Fibroblast of lung (primary cell): ENCODE measurements around the gene PC. TPM values are rescaled to one million over a fixed set of nuclear protein-coding genes. Genes with fewer than 3 reads are reported as not detected.

Experiments
- DNase-seq, 2 donors: peaks; one replicate each; pipeline versions ENCODE4 v3.0.0 to v3.0.0-alpha.2; 2010; ENCODE audit warnings: low read depth in 2 of 2
- H2AFZ ChIP-seq: 2 replicates; pipeline ENCODE4 v1.5.1; 2012; ENCODE audit warnings: low read length, control low read depth, inconsistent platforms
- H3K27ac ChIP-seq: 2 replicates; pipeline ENCODE4 v1.5.1; 2011; ENCODE audit warnings: low read length, control low read depth; ENCODE audit not compliant: insufficient read depth
- H3K27me3 ChIP-seq: 2 replicates; pipeline ENCODE4 v1.5.1; 2011; ENCODE audit warnings: mild to moderate bottlenecking, low read length; ENCODE audit not compliant: control insufficient read depth, insufficient read depth
- H3K36me3 ChIP-seq: 2 replicates; pipeline ENCODE4 v1.5.1; 2011; ENCODE audit warnings: low read length; ENCODE audit not compliant: control insufficient read depth, insufficient read depth
- H3K4me1 ChIP-seq: 2 replicates; pipeline ENCODE4 v1.5.1; 2011; ENCODE audit warnings: low read length; ENCODE audit not compliant: control insufficient read depth, insufficient read depth; ENCODE audit errors: extremely low read depth
- H3K4me2 ChIP-seq: 2 replicates; pipeline ENCODE4 v1.5.1; 2011; ENCODE audit warnings: low read length, control low read depth; ENCODE audit not compliant: insufficient read depth; ENCODE audit errors: extremely low read depth
- H3K4me3 ChIP-seq, 4 experiments: fragments of 200-600 bp in 1 of 4; sonication (generic) in 1 of 4; replicated peaks in 1 of 4; 2 replicates each; pipeline ENCODE4 v1.5.1; 2011 to 2016; ENCODE audit warnings: low read length in 4 of 4, low read depth in 3 of 4, mild to moderate bottlenecking in 3 of 4, control low read depth in 2 of 4, inconsistent platforms in 1 of 4, mixed read lengths in 1 of 4; ENCODE audit not compliant: insufficient read depth in 1 of 4; ENCODE audit errors: control extremely low read depth in 1 of 4
- H3K79me2 ChIP-seq: 2 replicates; pipeline ENCODE4 v1.5.1; 2012; ENCODE audit warnings: mild to moderate bottlenecking, low read length, inconsistent platforms; ENCODE audit not compliant: control insufficient read depth, insufficient read depth
- H3K9ac ChIP-seq: 2 replicates; pipeline ENCODE4 v1.5.1; 2011; ENCODE audit warnings: mild to moderate bottlenecking, low read length, control low read depth; ENCODE audit not compliant: insufficient read depth
- H3K9me3 ChIP-seq: 2 replicates; pipeline ENCODE4 v1.5.1; 2012; ENCODE audit warnings: low read depth, low read length; ENCODE audit not compliant: control insufficient read depth, insufficient read depth
- H4K20me1 ChIP-seq: 2 replicates; pipeline ENCODE4 v1.5.1; 2011; ENCODE audit warnings: low read length; ENCODE audit not compliant: control insufficient read depth, insufficient read depth; ENCODE audit errors: extremely low read depth
- EZH2 ChIP-seq: IDR thresholded peaks from 2 replicates; pipeline ENCODE4 v1.5.1; 2012; ENCODE audit warnings: low read length, control low read depth, mild to moderate bottlenecking; ENCODE audit errors: missing control alignments
- polyA plus RNA-seq, 2 donors: library from polyadenylated mRNA; depleted of rRNA in 1 of 2; stranded (reverse) in 1 of 2; unstranded in 1 of 2; fragments of >200 nt; gene quantifications; 2 replicates each; pipeline ENCODE4 v1.2.1, GENCODE V29; 2011 to 2012; ENCODE audit warnings: missing spikeins in 1 of 2
- total RNA-seq: library from RNA; depleted of rRNA; stranded (reverse); fragments of >200 nt; gene quantifications from 2 replicates; pipeline ENCODE4 v1.2.1, GENCODE V29; 2014
- TF ChIP-seq, protein P1 (sequence below), 2 donors: IDR thresholded peaks in 1 of 2; conservative IDR thresholded peaks in 1 of 2; 1 replicate in 1 of 2; 2 replicates in 1 of 2; pipeline ENCODE4 v1.5.1; 2011 to 2012; ENCODE audit warnings: low read length in 2 of 2, control low read depth in 1 of 2, inconsistent platforms in 1 of 2, low read depth in 1 of 2, mild to moderate bottlenecking in 1 of 2

The PC gene
- total and polyA plus RNA-seq, 2 donors (not counting 1 experiment from before 2014, with no cell fraction given), result 5.1 to 22.8 TPM

DNA sequence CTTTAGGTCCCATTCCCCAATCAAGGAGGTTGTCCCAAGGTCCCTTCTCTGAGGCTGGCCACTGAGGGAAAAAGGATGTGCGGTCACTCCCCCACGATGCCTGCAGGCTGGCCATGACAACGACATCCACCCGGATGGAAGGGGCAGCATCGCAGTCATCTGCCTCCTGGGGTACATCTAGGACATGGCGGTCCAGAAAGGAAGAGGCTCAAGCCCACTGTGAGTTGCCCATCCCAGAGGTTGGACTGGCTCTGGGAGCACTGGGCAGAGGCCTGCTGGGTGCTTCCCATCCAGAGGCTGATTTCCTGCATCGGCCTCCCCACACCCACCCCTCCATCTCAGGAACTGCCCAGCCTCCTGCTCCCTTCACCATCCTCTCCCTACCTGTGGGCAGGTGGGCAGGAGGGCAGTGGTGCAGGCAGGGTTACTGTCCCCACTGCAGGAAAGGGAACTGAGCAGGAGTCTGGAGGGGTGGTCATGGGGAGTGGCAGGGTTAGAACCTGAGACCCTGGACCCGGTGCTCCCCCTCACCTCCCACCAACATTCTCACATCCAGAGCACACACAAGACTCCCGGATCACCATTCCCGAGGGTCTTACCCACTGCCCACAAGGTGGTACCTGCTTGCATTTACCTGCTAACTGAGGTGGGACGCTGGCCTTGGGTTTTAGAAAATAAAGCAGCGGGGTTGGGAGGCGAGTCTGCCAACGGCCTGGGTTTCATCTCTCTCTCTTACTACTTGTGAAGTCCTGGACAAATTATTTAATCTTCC, 110.5 kb downstream of the PC start:
- Histone ChIP-seq H3K27ac (no peak overlapping the region), H3K27me3 (no peaks in the 10 kb centered on the region), H3K79me2 (peaks cover 27% of the 10 kb centered on the region), H4K20me1 (no peaks in the 10 kb centered on the region), H3K4me3 (no peak overlapping the region), H3K36me3 (peaks cover 21% of the 10 kb centered on the region), H3K4me1 (peaks cover 3% of the 10 kb centered on the region), H2AFZ (no peak overlapping the region), H3K4me2 (no peak overlapping the region), H3K9me3 (no peaks in the 10 kb centered on the region), H3K9ac (no peak overlapping the region)
- TF ChIP-seq, protein P1, sequence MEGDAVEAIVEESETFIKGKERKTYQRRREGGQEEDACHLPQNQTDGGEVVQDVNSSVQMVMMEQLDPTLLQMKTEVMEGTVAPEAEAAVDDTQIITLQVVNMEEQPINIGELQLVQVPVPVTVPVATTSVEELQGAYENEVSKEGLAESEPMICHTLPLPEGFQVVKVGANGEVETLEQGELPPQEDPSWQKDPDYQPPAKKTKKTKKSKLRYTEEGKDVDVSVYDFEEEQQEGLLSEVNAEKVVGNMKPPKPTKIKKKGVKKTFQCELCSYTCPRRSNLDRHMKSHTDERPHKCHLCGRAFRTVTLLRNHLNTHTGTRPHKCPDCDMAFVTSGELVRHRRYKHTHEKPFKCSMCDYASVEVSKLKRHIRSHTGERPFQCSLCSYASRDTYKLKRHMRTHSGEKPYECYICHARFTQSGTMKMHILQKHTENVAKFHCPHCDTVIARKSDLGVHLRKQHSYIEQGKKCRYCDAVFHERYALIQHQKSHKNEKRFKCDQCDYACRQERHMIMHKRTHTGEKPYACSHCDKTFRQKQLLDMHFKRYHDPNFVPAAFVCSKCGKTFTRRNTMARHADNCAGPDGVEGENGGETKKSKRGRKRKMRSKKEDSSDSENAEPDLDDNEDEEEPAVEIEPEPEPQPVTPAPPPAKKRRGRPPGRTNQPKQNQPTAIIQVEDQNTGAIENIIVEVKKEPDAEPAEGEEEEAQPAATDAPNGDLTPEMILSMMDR (conservative IDR thresholded peaks at IDR 0.05 in 1 of 2, IDR thresholded peaks at IDR 0.05 in 1 of 2; ENCODE audit: low read depth in 1 of 2, low read length in 2 of 2), result no peak
- TF ChIP-seq EZH2, result no peak
- DNase-seq, result no peak

DNA sequence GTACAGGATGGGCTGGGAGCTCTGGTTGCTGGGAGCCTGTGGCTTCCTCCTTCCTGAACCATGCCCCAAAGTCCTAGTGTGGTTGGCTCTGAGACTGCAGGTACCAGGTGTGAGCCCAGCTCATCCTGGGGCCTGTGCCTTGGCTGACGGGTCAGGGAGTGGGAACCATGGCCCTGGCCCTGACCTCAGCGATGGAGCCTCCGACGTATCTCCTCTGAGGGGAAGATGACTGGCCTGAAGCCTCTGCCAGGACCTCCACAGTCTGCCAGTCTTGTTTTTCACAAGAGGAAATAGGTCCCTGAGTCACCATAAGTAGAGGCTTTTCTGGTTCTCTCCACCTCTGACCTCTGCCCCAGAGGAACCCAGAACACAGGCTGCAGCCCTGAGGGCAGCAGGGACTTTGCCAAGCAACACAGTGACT, 111.5 kb downstream of the PC start:
- H2AFZ ChIP-seq, result no peak overlapping the region
- H4K20me1 ChIP-seq, result no peaks in the 10 kb centered on the region
- peaks cover 36% of the 10 kb centered on the region for H3K79me2 ChIP-seq
- peaks cover 21% of the 10 kb centered on the region for H3K36me3 ChIP-seq
- no peaks in the 10 kb centered on the region for H3K27me3 ChIP-seq
- H3K4me1 ChIP-seq, result peaks cover 7% of the 10 kb centered on the region
- no peak for DNase-seq
- TF ChIP-seq EZH2, result no peak
- TF ChIP-seq, protein P1 (conservative IDR thresholded peaks at IDR 0.05 in 1 of 2, IDR thresholded peaks at IDR 0.05 in 1 of 2; ENCODE audit: low read depth in 1 of 2, low read length in 2 of 2), result no peak
- no peak overlapping the region for H3K27ac ChIP-seq
- no peaks in the 10 kb centered on the region for H3K9me3 ChIP-seq
- H3K9ac ChIP-seq, result no peak overlapping the region
- no peak overlapping the region for H3K4me2 ChIP-seq
- H3K4me3 ChIP-seq, result no peak overlapping the region

DNA sequence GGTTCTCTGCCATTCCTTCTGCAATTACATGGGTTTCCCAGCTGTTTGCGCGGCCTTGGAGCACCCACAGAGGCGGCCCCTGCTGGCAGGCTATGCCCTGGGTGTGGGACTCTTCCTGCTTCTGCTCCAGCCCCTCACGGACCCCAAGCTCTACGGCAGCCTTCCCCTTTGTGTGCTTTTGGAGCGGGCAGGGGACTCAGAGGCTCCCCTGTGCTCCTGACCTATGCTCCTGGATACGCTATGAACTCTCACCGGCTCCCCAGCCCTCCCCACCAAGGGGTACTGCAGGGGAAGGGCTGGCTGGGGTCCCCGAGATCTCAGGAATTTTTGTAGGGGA, 112.3 kb downstream of the PC start:
- H3K4me2 ChIP-seq, result no peak overlapping the region
- H3K79me2 ChIP-seq, result peaks cover 41% of the 10 kb centered on the region
- H2AFZ ChIP-seq, result no peak overlapping the region
- no peak overlapping the region for H3K27ac ChIP-seq
- H3K36me3 ChIP-seq, result peaks cover 21% of the 10 kb centered on the region
- no peaks in the 10 kb centered on the region for H3K27me3 ChIP-seq
- no peak overlapping the region for H3K9ac ChIP-seq
- H4K20me1 ChIP-seq, result no peaks in the 10 kb centered on the region
- H3K4me1 ChIP-seq, result peaks cover 8% of the 10 kb centered on the region
- TF ChIP-seq EZH2, result no peak
- TF ChIP-seq, protein P1 (conservative IDR thresholded peaks at IDR 0.05 in 1 of 2, IDR thresholded peaks at IDR 0.05 in 1 of 2; ENCODE audit: low read depth in 1 of 2, low read length in 2 of 2), result no peak
- H3K4me3 ChIP-seq, result no peak overlapping the region
- DNase-seq, result no peak
- H3K9me3 ChIP-seq, result no peaks in the 10 kb centered on the region
